A549 (cell line): Measurements from ENCODE around the gene IQSEC3.

Experiments used
- TF ChIP-seq, protein P1 (sequence below): fragments of >200 bp; sonication (Bioruptor Twin); formaldehyde crosslinking; IDR thresholded peaks from 3 replicates; pipeline ENCODE4 v1.5.1; 2016
- TF ChIP-seq, protein P2 (sequence below): fragments of 150-350 bp; IDR thresholded peaks from 2 replicates; pipeline ENCODE4 v1.6.1; 2014; ENCODE audit warnings: low read depth, mild to moderate bottlenecking, low read length

DNA sequence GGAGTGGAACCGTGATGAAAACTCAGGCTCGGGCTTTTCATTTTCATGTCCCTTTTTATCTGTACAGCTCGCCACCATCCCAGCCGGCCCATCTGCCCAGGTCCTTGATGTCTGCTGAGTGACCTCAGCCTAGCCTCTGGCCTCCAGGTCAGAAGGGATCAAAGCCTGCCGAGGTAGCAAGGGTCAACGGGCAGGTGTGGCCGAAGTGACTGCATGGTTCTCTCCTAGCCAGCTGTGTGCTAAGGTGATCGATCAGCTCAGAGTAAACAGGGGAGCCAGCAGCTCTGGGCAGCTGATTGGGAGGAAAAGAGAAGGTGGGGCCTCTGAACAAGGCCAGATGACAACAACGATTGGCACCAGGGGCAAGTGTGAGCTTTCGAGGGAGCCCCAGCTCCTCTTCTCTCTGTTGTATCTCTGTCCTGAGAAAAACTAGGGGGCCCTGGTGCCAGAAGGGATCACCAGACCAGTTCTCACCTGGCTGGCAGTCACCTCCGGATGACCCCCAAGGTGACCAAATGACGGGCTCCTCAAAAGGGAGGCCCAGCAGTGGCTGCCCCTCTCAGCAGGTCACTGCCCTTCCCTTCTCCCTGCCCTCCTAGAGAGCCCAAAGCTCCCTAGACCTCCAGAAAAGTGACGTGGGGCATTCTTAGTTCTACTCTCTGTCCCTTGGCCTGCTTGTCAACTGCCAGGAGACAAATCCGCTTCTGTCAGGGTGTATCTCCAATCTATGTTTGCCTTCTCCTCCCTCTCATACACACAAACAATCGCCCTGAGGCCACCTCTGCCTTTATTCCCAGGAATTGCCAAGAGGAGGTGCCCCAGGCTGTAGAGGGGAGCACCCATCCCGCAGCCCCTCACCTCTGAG lies 143.9 kb downstream of the IQSEC3 start:
- TF ChIP-seq, protein P1, sequence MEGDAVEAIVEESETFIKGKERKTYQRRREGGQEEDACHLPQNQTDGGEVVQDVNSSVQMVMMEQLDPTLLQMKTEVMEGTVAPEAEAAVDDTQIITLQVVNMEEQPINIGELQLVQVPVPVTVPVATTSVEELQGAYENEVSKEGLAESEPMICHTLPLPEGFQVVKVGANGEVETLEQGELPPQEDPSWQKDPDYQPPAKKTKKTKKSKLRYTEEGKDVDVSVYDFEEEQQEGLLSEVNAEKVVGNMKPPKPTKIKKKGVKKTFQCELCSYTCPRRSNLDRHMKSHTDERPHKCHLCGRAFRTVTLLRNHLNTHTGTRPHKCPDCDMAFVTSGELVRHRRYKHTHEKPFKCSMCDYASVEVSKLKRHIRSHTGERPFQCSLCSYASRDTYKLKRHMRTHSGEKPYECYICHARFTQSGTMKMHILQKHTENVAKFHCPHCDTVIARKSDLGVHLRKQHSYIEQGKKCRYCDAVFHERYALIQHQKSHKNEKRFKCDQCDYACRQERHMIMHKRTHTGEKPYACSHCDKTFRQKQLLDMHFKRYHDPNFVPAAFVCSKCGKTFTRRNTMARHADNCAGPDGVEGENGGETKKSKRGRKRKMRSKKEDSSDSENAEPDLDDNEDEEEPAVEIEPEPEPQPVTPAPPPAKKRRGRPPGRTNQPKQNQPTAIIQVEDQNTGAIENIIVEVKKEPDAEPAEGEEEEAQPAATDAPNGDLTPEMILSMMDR = no peak
- TF ChIP-seq, protein P2, sequence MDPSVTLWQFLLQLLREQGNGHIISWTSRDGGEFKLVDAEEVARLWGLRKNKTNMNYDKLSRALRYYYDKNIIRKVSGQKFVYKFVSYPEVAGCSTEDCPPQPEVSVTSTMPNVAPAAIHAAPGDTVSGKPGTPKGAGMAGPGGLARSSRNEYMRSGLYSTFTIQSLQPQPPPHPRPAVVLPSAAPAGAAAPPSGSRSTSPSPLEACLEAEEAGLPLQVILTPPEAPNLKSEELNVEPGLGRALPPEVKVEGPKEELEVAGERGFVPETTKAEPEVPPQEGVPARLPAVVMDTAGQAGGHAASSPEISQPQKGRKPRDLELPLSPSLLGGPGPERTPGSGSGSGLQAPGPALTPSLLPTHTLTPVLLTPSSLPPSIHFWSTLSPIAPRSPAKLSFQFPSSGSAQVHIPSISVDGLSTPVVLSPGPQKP = no peak
